HCT116 (cell line): Measurements from ENCODE around the gene RIMS1. TPM values are rescaled to one million over a fixed set of nuclear protein-coding genes. Genes with fewer than 3 reads are reported as not detected.

Experiments used
- ATAC-seq: fragments of 200-7000 bp; cut with Tn5 transposase; 2 replicates; pipeline ENCODE4 v1.9.1; 2020; ENCODE audit warnings: mild to moderate bottlenecking, moderate library complexity
- BruUV-seq: library from RNA; stranded (reverse); fragments of 400-500 nt; replicated peaks from 2 replicates; lab custom pipeline; 2021; lab: Mats Ljungman, UMichigan
- CTCF ChIA-PET: fragments of 300-600 bp; sonication (Branson Sonifier 250); formaldehyde crosslinking; loops from one replicate; lab custom pipeline; 2021; ENCODE audit warnings: antibody characterized with exemption; lab: Charles Lee
- POLR2A ChIA-PET: fragments of 300-600, 350-600 bp; sonication (Branson Sonifier 250); formaldehyde crosslinking; loops from one replicate; lab custom pipeline; 2021; ENCODE audit warnings: antibody characterized with exemption; lab: Charles Lee
- RAD21 ChIA-PET, 2 experiments: fragments of 300-600 bp; sonication (Branson Sonifier 250); formaldehyde crosslinking; loops; one replicate each; lab custom pipeline; 2023; ENCODE audit warnings: low total read pairs in 2 of 2; ENCODE audit not compliant: uncharacterized antibody in 2 of 2, unreplicated experiment in 2 of 2, low non-redundant PET in 1 of 2; lab: Charles Lee
- DNase-seq: peaks from one replicate; pipeline ENCODE4 v3.0.0-alpha.2; 2010; ENCODE audit warnings: low read depth, low spot score
- H2AFZ ChIP-seq: fragments of 200-600 bp; shearing (Covaris generic), sonication (generic); 2 replicates; pipeline ENCODE4 v1.6.1; 2017; ENCODE audit warnings: low read depth, mixed run types, mixed read lengths, antibody characterized with exemption, low read length; ENCODE audit not compliant: poor library complexity, severe bottlenecking
- H3K27ac ChIP-seq: 2 replicates; pipeline ENCODE4 v1.5.1; 2012; ENCODE audit warnings: low read depth, low read length
- H3K27me3 ChIP-seq: fragments of 200-600 bp; sonication (generic); 2 replicates; pipeline ENCODE4 v1.6.1; 2016; ENCODE audit warnings: mixed run types, low read length, mixed read lengths; ENCODE audit not compliant: insufficient read depth
- H3K36me3 ChIP-seq, 2 experiments: fragments of 200-500 bp in 1 of 2; fragments of 200-600 bp in 1 of 2; sonication (Bioruptor generic) in 1 of 2; sonication (generic) in 1 of 2; 2 replicates each; pipeline versions ENCODE4 v1.5.1 to v1.6.1; 2014 to 2016; ENCODE audit warnings: low read length in 2 of 2, inconsistent platforms in 1 of 2, mixed read lengths in 1 of 2, mixed run types in 1 of 2; ENCODE audit not compliant: insufficient read depth in 2 of 2, control insufficient read depth in 1 of 2
- H3K4me1 ChIP-seq, 2 experiments: fragments of 200-600 bp in 1 of 2; sonication (generic) in 1 of 2; 2 replicates each; pipeline versions ENCODE4 v1.5.1 to v1.6.1; 2012 to 2017; ENCODE audit warnings: low read length in 2 of 2, inconsistent platforms in 1 of 2, mild to moderate bottlenecking in 1 of 2, mixed read lengths in 1 of 2, mixed run types in 1 of 2, moderate library complexity in 1 of 2; ENCODE audit not compliant: insufficient read depth in 2 of 2, control insufficient read depth in 1 of 2
- H3K4me2 ChIP-seq: fragments of 200-600 bp; sonication (generic); 2 replicates; pipeline ENCODE4 v1.6.1; 2017; ENCODE audit warnings: mixed run types, low read length, mixed read lengths
- H3K4me3 ChIP-seq, 2 experiments: fragments of 200-600 bp in 1 of 2; sonication (generic) in 1 of 2; replicated peaks in 1 of 2; 2 replicates each; pipeline ENCODE4 v1.5.1; 2011 to 2016; ENCODE audit warnings: low read length in 2 of 2, control low read depth in 1 of 2, low read depth in 1 of 2, mild to moderate bottlenecking in 1 of 2, mixed read lengths in 1 of 2, mixed run types in 1 of 2
- H3K79me2 ChIP-seq: fragments of 200-600 bp; sonication (generic); 2 replicates; pipeline ENCODE4 v1.6.1; 2017; ENCODE audit warnings: mild to moderate bottlenecking, mixed run types, low read length, moderate library complexity, mixed read lengths; ENCODE audit not compliant: insufficient read depth
- H3K9ac ChIP-seq: fragments of 200-600 bp; sonication (generic); 2 replicates; pipeline ENCODE4 v1.6.1; 2016; ENCODE audit warnings: low read length, mixed read lengths
- H3K9me2 ChIP-seq: fragments of 200-600 bp; sonication (generic), shearing (Covaris generic); 2 replicates; pipeline ENCODE4 v1.6.1; 2017; ENCODE audit warnings: mixed run types, mild to moderate bottlenecking, moderate library complexity; ENCODE audit not compliant: insufficient read depth
- H3K9me3 ChIP-seq, 2 experiments: fragments of 200-500 bp in 1 of 2; fragments of 200-600 bp in 1 of 2; sonication (Bioruptor generic) in 1 of 2; sonication (generic) in 1 of 2; 2 replicates each; pipeline ENCODE4 v1.6.1; 2014 to 2017; ENCODE audit warnings: low read length in 2 of 2, mixed read lengths in 2 of 2, inconsistent platforms in 1 of 2, low read depth in 1 of 2, mild to moderate bottlenecking in 1 of 2, mixed run types in 1 of 2, moderate library complexity in 1 of 2; ENCODE audit not compliant: control insufficient read depth in 1 of 2, insufficient read depth in 1 of 2
- H4K20me1 ChIP-seq: fragments of 200-600 bp; sonication (generic), shearing (Covaris generic); 2 replicates; pipeline ENCODE4 v1.6.1; 2017; ENCODE audit warnings: mixed run types, mild to moderate bottlenecking, moderate library complexity; ENCODE audit not compliant: insufficient read depth
- CBX3 ChIP-seq: IDR thresholded peaks from 2 replicates; pipeline ENCODE4 v1.6.1; 2012; ENCODE audit warnings: low read depth
- CEBPB ChIP-seq: IDR thresholded peaks from 2 replicates; pipeline ENCODE4 v1.6.1; 2012; ENCODE audit warnings: low read depth
- EGR1 ChIP-seq: IDR thresholded peaks from 2 replicates; pipeline ENCODE4 v1.6.1; 2012; ENCODE audit warnings: low read depth
- ELF1 ChIP-seq: IDR thresholded peaks from 2 replicates; pipeline ENCODE4 v1.6.1; 2012; ENCODE audit warnings: low read depth, borderline replicate concordance
- EZH2 ChIP-seq: fragments of 200-600 bp; sonication (generic); IDR thresholded peaks from 2 replicates; pipeline ENCODE4 v1.6.1; 2017; ENCODE audit warnings: antibody characterized with exemption, mixed run types
- FOSL1 ChIP-seq: IDR thresholded peaks from 2 replicates; pipeline ENCODE4 v1.6.1; 2012; ENCODE audit warnings: low read depth
- JUND ChIP-seq: IDR thresholded peaks from 2 replicates; pipeline ENCODE4 v1.6.1; 2012
- POLR2A ChIP-seq: IDR thresholded peaks from 2 replicates; pipeline ENCODE4 v1.7.0; 2011; ENCODE audit warnings: borderline replicate concordance; ENCODE audit not compliant: insufficient read depth, insufficient read length; ENCODE audit errors: extremely low read depth
- POLR2AphosphoS5 ChIP-seq: IDR thresholded peaks from 2 replicates; pipeline ENCODE4 v1.6.1; 2011; ENCODE audit warnings: mild to moderate bottlenecking, low read depth, low read length, moderate library complexity
- RAD21 ChIP-seq: IDR thresholded peaks from 2 replicates; pipeline ENCODE4 v1.6.1; 2012; ENCODE audit warnings: low read depth, mild to moderate bottlenecking
- SIN3A ChIP-seq: IDR thresholded peaks from 2 replicates; pipeline ENCODE4 v1.6.1; 2012; ENCODE audit warnings: low read depth
- YY1 ChIP-seq: IDR thresholded peaks from 2 replicates; pipeline ENCODE4 v1.6.1; 2011; ENCODE audit warnings: low read length, low read depth, moderate library complexity, mild to moderate bottlenecking; ENCODE audit not compliant: insufficient replicate concordance; ENCODE audit errors: extremely low read depth
- ZNF274 ChIP-seq: fragments of 200-500 bp; sonication (Bioruptor generic); IDR thresholded peaks from 2 replicates; pipeline ENCODE4 v1.6.1; 2014; ENCODE audit warnings: mild to moderate bottlenecking, low read depth, low read length, inconsistent platforms
- intact Hi-C: fragments of 100-400 bp; cut with micrococcal nuclease; formaldehyde crosslinking; loops from 2 replicates; pipeline ENCODE4 v1.10.0; 2022
- total RNA-seq: library from RNA; stranded (reverse); gene quantifications from one replicate; pipeline ENCODE4 v1.2.1, GENCODE V29; 2021; ENCODE audit not compliant: unreplicated experiment
- TF ChIP-seq, protein P1 (sequence below): IDR thresholded peaks from 2 replicates; pipeline ENCODE4 v1.6.1; 2012; ENCODE audit warnings: low read depth
- TF ChIP-seq, protein P2 (sequence below): IDR thresholded peaks from 2 replicates; pipeline ENCODE4 v1.6.1; 2012
- TF ChIP-seq, protein P3 (sequence below): IDR thresholded peaks from 2 replicates; pipeline ENCODE4 v1.6.1; 2012

RIMS1 gene
- total RNA-seq, 1 experiment from 2014 or later = not detected

DNA sequence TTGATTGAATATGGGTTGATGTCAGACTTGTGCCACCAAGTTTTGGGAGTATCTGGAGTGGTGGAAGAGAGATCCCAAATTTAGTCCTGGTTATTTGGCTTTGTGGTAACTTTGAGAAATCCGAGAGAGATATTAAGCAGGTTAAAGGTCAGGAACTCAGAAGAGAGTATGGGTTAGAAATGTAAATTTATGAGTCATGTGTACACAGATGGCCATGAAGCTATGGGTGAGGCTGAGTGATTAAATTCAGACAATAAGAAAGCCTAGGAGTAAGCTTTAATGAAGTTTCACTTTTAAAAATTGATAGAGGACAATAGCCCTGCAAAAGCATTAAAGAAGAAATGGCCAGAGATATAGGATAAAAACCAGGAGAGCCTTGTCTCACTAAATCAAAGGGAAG lies 14.3 kb downstream of the RIMS1 start:
- H3K4me1 ChIP-seq = no peaks in the 10 kb centered on the region
- H3K9me3 ChIP-seq = peaks cover 5 to 7% of the 10 kb centered on the region in 2 experiments; a peak in 1 of 4 replicates
- no peaks in the 10 kb centered on the region for H3K9me2 ChIP-seq
- no peak overlapping the region for H3K4me3 ChIP-seq
- CTCF ChIA-PET = no interaction called here
- no peaks in the 10 kb centered on the region for H3K79me2 ChIP-seq
- no peak for DNase-seq
- no peak overlapping the region for H3K9ac ChIP-seq
- RAD21 ChIA-PET = no interaction called here
- no peak overlapping the region for H2AFZ ChIP-seq
- BruUV-seq = no TSS peak
- H4K20me1 ChIP-seq = no peaks in the 10 kb centered on the region
- no peaks in the 10 kb centered on the region for H3K36me3 ChIP-seq
- intact Hi-C loops = no loop called here
- TF ChIP-seq CEBPB = no peak
- TF ChIP-seq CBX3 = no peak
- TF ChIP-seq, protein P1, sequence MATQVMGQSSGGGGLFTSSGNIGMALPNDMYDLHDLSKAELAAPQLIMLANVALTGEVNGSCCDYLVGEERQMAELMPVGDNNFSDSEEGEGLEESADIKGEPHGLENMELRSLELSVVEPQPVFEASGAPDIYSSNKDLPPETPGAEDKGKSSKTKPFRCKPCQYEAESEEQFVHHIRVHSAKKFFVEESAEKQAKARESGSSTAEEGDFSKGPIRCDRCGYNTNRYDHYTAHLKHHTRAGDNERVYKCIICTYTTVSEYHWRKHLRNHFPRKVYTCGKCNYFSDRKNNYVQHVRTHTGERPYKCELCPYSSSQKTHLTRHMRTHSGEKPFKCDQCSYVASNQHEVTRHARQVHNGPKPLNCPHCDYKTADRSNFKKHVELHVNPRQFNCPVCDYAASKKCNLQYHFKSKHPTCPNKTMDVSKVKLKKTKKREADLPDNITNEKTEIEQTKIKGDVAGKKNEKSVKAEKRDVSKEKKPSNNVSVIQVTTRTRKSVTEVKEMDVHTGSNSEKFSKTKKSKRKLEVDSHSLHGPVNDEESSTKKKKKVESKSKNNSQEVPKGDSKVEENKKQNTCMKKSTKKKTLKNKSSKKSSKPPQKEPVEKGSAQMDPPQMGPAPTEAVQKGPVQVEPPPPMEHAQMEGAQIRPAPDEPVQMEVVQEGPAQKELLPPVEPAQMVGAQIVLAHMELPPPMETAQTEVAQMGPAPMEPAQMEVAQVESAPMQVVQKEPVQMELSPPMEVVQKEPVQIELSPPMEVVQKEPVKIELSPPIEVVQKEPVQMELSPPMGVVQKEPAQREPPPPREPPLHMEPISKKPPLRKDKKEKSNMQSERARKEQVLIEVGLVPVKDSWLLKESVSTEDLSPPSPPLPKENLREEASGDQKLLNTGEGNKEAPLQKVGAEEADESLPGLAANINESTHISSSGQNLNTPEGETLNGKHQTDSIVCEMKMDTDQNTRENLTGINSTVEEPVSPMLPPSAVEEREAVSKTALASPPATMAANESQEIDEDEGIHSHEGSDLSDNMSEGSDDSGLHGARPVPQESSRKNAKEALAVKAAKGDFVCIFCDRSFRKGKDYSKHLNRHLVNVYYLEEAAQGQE = no peak
- TF ChIP-seq, protein P2, sequence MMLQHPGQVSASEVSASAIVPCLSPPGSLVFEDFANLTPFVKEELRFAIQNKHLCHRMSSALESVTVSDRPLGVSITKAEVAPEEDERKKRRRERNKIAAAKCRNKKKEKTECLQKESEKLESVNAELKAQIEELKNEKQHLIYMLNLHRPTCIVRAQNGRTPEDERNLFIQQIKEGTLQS = no peak
- TF ChIP-seq ZNF274 = no peak
- TF ChIP-seq, protein P3, sequence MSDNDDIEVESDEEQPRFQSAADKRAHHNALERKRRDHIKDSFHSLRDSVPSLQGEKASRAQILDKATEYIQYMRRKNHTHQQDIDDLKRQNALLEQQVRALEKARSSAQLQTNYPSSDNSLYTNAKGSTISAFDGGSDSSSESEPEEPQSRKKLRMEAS = no peak
- TF ChIP-seq JUND = no peak
- TF ChIP-seq POLR2A = no peak
- no peak for TF ChIP-seq RAD21
- TF ChIP-seq EZH2 = no peak
- TF ChIP-seq ELF1 = no peak
- TF ChIP-seq SIN3A = no peak
- TF ChIP-seq POLR2AphosphoS5 = no peak
- TF ChIP-seq FOSL1 = no peak
- TF ChIP-seq EGR1 = no peak
- TF ChIP-seq YY1 = no peak
- H3K27me3 ChIP-seq = no peaks in the 10 kb centered on the region
- H3K27ac ChIP-seq = no peak overlapping the region
- no peak for ATAC-seq
- no peak overlapping the region for H3K4me2 ChIP-seq
- POLR2A ChIA-PET = no interaction called here
